KMS-11 (cell line): ENCODE results near the gene SNX6.
"Not testable (repeated sequence)": the region's sequence is repeated elsewhere in the genome, so short reads cannot be mapped to it uniquely, and the experiment has no call there.

ENCODE experiments used
- H2AFZ ChIP-seq: fragments of 200-600 bp; sonication (generic); 2 replicates; pipeline ENCODE4 v1.6.1; 2016; ENCODE audit warnings: antibody characterized with exemption, mixed run types, low read depth
- H3K27ac ChIP-seq: fragments of 200-600 bp; sonication (generic); 2 replicates; pipeline ENCODE4 v1.6.1; 2016; ENCODE audit warnings: mild to moderate bottlenecking, mixed run types
- H3K27me3 ChIP-seq: fragments of 200-600 bp; sonication (generic); 2 replicates; pipeline ENCODE4 v1.6.1; 2017; ENCODE audit warnings: mild to moderate bottlenecking, low read depth, mixed run types, moderate library complexity; ENCODE audit not compliant: insufficient read depth
- H3K36me3 ChIP-seq: fragments of 200-600 bp; sonication (generic); 2 replicates; pipeline ENCODE4 v1.6.1; 2017; ENCODE audit warnings: mild to moderate bottlenecking, mixed run types; ENCODE audit not compliant: insufficient read depth
- H3K4me1 ChIP-seq: fragments of 200-600 bp; sonication (generic); 2 replicates; pipeline ENCODE4 v1.6.1; 2016; ENCODE audit warnings: mild to moderate bottlenecking, low read depth, mixed run types; ENCODE audit not compliant: poor library complexity, severe bottlenecking
- H3K4me2 ChIP-seq: fragments of 200-600 bp; sonication (generic); 2 replicates; pipeline ENCODE4 v1.7.0; 2016; ENCODE audit warnings: mild to moderate bottlenecking, mixed run types
- H3K4me3 ChIP-seq: fragments of 200-600 bp; sonication (generic); IDR thresholded peaks from 2 replicates; pipeline ENCODE4 v1.6.1; 2017; ENCODE audit warnings: low read depth, low read length, mixed read lengths; ENCODE audit not compliant: insufficient read depth
- H3K79me2 ChIP-seq: fragments of 200-600 bp; sonication (generic); 2 replicates; pipeline ENCODE4 v1.6.1; 2016; ENCODE audit warnings: low read depth, mixed run types; ENCODE audit not compliant: insufficient read depth
- H3K9ac ChIP-seq: fragments of 200-600 bp; sonication (generic); 2 replicates; pipeline ENCODE4 v1.6.1; 2016; ENCODE audit warnings: mild to moderate bottlenecking, mixed run types
- H4K20me1 ChIP-seq: fragments of 200-600 bp; sonication (generic); 2 replicates; pipeline ENCODE4 v1.6.1; 2016; ENCODE audit warnings: mild to moderate bottlenecking, mixed run types; ENCODE audit not compliant: insufficient read depth
- CTCF ChIP-seq: fragments of 200-600 bp; sonication (generic); conservative IDR thresholded peaks from 2 replicates; pipeline ENCODE4 v1.6.1; 2017; ENCODE audit warnings: low read depth, mild to moderate bottlenecking, antibody characterized with exemption, low read length, moderate library complexity, mixed read lengths

The SNX6 gene

GRCh38 chr14:34554540-34555250 lies 75.3 kb downstream of the SNX6 start:
- Histone ChIP-seq H3K9ac (no peak overlapping the region), H3K4me3 (no peak overlapping the region)

GRCh38 chr14:34549276-34549966 lies 80.5 kb downstream of the SNX6 start:
- not testable (repeated sequence) for H2AFZ ChIP-seq, H4K20me1 ChIP-seq, H3K36me3 ChIP-seq, H3K27me3 ChIP-seq, H3K4me1 ChIP-seq, H3K27ac ChIP-seq, H3K4me2 ChIP-seq, H3K9ac ChIP-seq, H3K4me3 ChIP-seq, H3K79me2 ChIP-seq

More at GRCh38 chr14:34554540-34555250, 75.3 kb downstream of the SNX6 start:
- no peaks in the 10 kb centered on the region for H4K20me1 ChIP-seq
- peaks cover 5% of the 10 kb centered on the region for H3K4me1 ChIP-seq
- H3K27me3 ChIP-seq = no peaks in the 10 kb centered on the region
- peak overlapping the region; percentile 36; the same call in 1 of the 2 replicates for H3K4me2 ChIP-seq
- H2AFZ ChIP-seq = no peak overlapping the region
- H3K79me2 ChIP-seq = no peaks in the 10 kb centered on the region
- H3K27ac ChIP-seq = no peak overlapping the region; the same call in 1 of the 2 replicates
- H3K36me3 ChIP-seq = no peaks in the 10 kb centered on the region
- no peak for TF ChIP-seq CTCF

- H3K27me3 ChIP-seq = no peaks in the 10 kb centered on the region
- H3K36me3 ChIP-seq = no peaks in the 10 kb centered on the region
- H3K4me1 ChIP-seq = no peaks in the 10 kb centered on the region
- H3K4me2 ChIP-seq = no peak overlapping the region
- no peak overlapping the region for H2AFZ ChIP-seq
- no peak overlapping the region for H3K4me3 ChIP-seq
- no peak overlapping the region for H3K9ac ChIP-seq
- TF ChIP-seq CTCF = no peak
- H3K27ac ChIP-seq = no peak overlapping the region
- H4K20me1 ChIP-seq = no peaks in the 10 kb centered on the region
- no peaks in the 10 kb centered on the region for H3K79me2 ChIP-seq
Observed at GRCh38 chr14:34548472-34548981, 81.4 kb downstream of the SNX6 start.

GRCh38 chr14:34547136-34547520 lies 82.8 kb downstream of the SNX6 start:
- H2AFZ ChIP-seq, H3K27ac ChIP-seq, H3K79me2 ChIP-seq, H3K9ac ChIP-seq, H3K4me2 ChIP-seq, H3K4me1 ChIP-seq, H3K36me3 ChIP-seq, H3K4me3 ChIP-seq, H4K20me1 ChIP-seq, H3K27me3 ChIP-seq: not testable (repeated sequence)

GRCh38 chr14:34546272-34547135 lies 83.4 kb downstream of the SNX6 start:
- H3K4me3 ChIP-seq, H3K36me3 ChIP-seq, H3K27me3 ChIP-seq, H3K9ac ChIP-seq, H3K4me1 ChIP-seq, H2AFZ ChIP-seq, H3K79me2 ChIP-seq, H3K4me2 ChIP-seq, H3K27ac ChIP-seq, H4K20me1 ChIP-seq: not testable (repeated sequence)

- Histone ChIP-seq H2AFZ (peak overlapping the region; percentile 66; the same call in 1 of the 2 replicates), H3K79me2 (peaks cover 16% of the 10 kb centered on the region), H3K27ac (peak overlapping the region; percentile 58; the same call in 1 of the 2 replicates), H3K9ac (peak overlapping the region; percentile 88; the same call in 1 of the 2 replicates), H3K4me2 (peak overlapping the region; percentile 29), H3K4me1 (peaks cover 17% of the 10 kb centered on the region)
- H3K27me3 ChIP-seq, H4K20me1 ChIP-seq, H3K4me3 ChIP-seq, H3K36me3 ChIP-seq: not testable (repeated sequence)
Observed at GRCh38 chr14:34540181-34541059, 89.5 kb downstream of the SNX6 start.
